Measurements from ENCODE around the gene ADGRE3. TPM values are rescaled to one million over a fixed set of nuclear protein-coding genes. Genes with fewer than 3 reads are reported as not detected.
"Not testable (repeated sequence)": the region's sequence is repeated elsewhere in the genome, so short reads cannot be mapped to it uniquely, and the experiment has no call there.

ADGRE3 gene
- polyA plus RNA-seq, 4 donors = 0.03 to 0.77 (median 0.54) TPM; not detected in 1

DNA sequence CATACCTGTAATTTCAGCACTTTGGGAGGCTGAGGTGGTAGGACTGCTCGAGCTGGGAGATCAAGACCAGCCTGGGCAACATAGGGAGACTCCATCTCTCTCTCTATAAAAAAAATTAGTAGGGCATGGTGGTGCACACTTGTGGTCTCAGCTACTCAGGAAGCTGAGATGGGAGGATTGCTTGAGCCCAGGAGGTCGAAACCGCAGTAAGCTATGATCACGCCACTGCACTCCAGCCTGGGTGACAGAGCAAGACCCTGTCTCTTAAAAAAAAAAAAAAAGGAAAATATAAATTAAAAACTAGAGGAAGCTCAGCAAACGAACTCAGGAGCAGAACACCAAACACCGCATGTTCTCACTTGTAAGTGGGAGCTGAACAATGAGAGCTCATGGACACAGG, 50.2 kb downstream of the ADGRE3 start:
- not testable (repeated sequence) for H3K27me3 ChIP-seq (ENCODE audit: control insufficient read depth in 3 of 3, insufficient read depth in 3 of 3, low read length in 3 of 3); H3K4me3 ChIP-seq (ENCODE audit: low read depth in 1 of 3, low read length in 3 of 3); H3K27ac ChIP-seq (ENCODE audit: low read depth in 1 of 3, low read length in 2 of 3); DNase-seq; FAIRE-seq; H3K4me1 ChIP-seq (ENCODE audit: control insufficient read depth in 3 of 3, insufficient read depth in 2 of 3, low read depth in 1 of 3, low read length in 2 of 3); H3K9me3 ChIP-seq (ENCODE audit: control insufficient read depth in 2 of 2, insufficient read depth in 1 of 2, low read depth in 1 of 2, low read length in 1 of 2); H3K36me3 ChIP-seq (ENCODE audit: control insufficient read depth in 3 of 3, insufficient read depth in 2 of 3, low read depth in 1 of 3, low read length in 3 of 3)
- WGBS, 3 donors = 74 to 81% (median 79%) methylated on average over 6 of the region's 6 CpGs

DNA sequence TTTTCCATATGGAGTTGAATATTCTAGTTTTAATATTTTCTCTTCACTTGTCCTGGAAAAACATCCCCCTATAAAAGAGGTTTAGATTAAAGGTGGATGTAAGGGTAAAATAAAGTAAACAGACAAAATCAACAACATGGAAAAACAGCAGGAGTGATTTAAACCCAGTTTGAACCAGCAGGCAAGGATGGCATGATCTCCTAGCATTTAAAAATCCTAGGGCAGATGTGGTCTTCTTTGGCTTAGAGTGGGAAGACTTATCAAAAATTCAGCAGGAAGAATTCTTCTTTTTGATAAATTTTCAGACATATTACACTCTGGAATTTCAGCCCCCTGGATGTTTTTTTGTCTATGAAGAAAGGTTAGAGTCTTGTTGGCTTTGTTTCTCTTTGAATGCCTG, 55.2 kb downstream of the ADGRE3 start:
- DNase-seq (no peak), FAIRE-seq (no peak)
- H3K4me1 ChIP-seq (ENCODE audit: control insufficient read depth in 3 of 3, insufficient read depth in 2 of 3, low read depth in 1 of 3, low read length in 2 of 3) = no peaks in the 10 kb centered on the region
- H3K4me3 ChIP-seq (ENCODE audit: low read depth in 1 of 3, low read length in 3 of 3) = no peak overlapping the region
- H3K9me3 ChIP-seq (ENCODE audit: control insufficient read depth in 2 of 2, insufficient read depth in 1 of 2, low read depth in 1 of 2, low read length in 1 of 2) = peaks cover 0 to 7% of the 10 kb centered on the region in 2 donors
- H3K27ac ChIP-seq (ENCODE audit: low read depth in 1 of 3, low read length in 2 of 3) = no peak overlapping the region
- no peaks in the 10 kb centered on the region for H3K27me3 ChIP-seq (ENCODE audit: control insufficient read depth in 3 of 3, insufficient read depth in 3 of 3, low read length in 3 of 3)
- H3K36me3 ChIP-seq (ENCODE audit: control insufficient read depth in 3 of 3, insufficient read depth in 2 of 3, low read depth in 1 of 3, low read length in 3 of 3) = no peaks in the 10 kb centered on the region

DNA sequence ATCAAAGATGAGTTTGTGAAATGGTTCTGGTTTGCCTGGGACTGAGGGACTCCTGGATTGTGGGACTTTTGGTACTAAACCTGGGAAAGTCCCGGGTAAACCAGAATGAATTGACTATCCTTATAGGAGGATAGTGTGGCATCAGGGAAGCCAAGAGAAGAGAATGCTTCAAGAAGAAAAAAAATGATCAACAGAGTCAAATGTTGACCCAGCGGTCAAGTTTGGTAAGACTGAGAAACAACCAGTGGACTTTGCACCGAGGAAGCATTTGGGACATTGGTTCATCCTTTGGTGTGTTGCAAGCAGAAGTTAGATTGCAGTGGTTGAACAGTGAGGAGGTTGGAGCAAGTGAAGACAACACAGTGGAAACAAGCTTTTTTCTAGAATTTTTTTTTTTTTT, 58.2 kb downstream of the ADGRE3 start:
- Histone ChIP-seq H3K27ac (ENCODE audit: low read depth in 1 of 3, low read length in 2 of 3) (no peak overlapping the region), H3K9me3 (ENCODE audit: control insufficient read depth in 2 of 2, insufficient read depth in 1 of 2, low read depth in 1 of 2, low read length in 1 of 2) (peaks cover 0 to 7% of the 10 kb centered on the region in 2 donors), H3K27me3 (ENCODE audit: control insufficient read depth in 3 of 3, insufficient read depth in 3 of 3, low read length in 3 of 3) (no peaks in the 10 kb centered on the region), H3K4me1 (ENCODE audit: control insufficient read depth in 3 of 3, insufficient read depth in 2 of 3, low read depth in 1 of 3, low read length in 2 of 3) (no peaks in the 10 kb centered on the region), H3K4me3 (ENCODE audit: low read depth in 1 of 3, low read length in 3 of 3) (no peak overlapping the region), H3K36me3 (ENCODE audit: control insufficient read depth in 3 of 3, insufficient read depth in 2 of 3, low read depth in 1 of 3, low read length in 3 of 3) (no peaks in the 10 kb centered on the region)
- DNase-seq (no peak), FAIRE-seq (no peak)
- 88 to 90% (median 90%) methylated on average over 3 of the region's 3 CpGs for WGBS, 3 donors

DNA sequence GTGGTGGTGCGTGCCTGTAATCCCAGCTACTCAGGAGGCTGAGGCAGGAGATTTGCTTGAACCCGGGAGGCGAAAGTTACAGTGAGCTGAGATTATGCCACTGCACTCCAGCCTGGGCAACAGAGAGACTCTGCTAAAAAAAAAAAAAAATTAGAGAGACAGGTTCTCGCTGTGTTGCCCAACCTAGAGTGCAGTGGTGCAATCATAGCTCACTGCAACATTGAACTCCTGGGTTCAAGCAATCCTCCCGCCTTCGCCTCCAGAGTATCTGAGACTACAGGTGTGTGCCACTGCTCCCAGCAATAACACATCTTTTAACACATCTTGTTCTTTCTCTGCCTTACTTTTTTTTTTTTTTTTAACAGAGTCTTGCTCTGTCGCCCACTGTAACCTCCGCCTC, 59.0 kb downstream of the ADGRE3 start:
- H3K27me3 ChIP-seq (ENCODE audit: control insufficient read depth in 3 of 3, insufficient read depth in 3 of 3, low read length in 3 of 3) = no peaks in the 10 kb centered on the region
- H3K4me1 ChIP-seq (ENCODE audit: control insufficient read depth in 3 of 3, insufficient read depth in 2 of 3, low read depth in 1 of 3, low read length in 2 of 3) = no peaks in the 10 kb centered on the region
- H3K36me3 ChIP-seq (ENCODE audit: control insufficient read depth in 3 of 3, insufficient read depth in 2 of 3, low read depth in 1 of 3, low read length in 3 of 3) = no peaks in the 10 kb centered on the region
- 92 to 93% (median 93%) methylated on average over 8 of the region's 8 CpGs for WGBS, 3 donors
- H3K27ac ChIP-seq (ENCODE audit: low read depth in 1 of 3, low read length in 2 of 3) = no peak overlapping the region
- no peak overlapping the region for H3K4me3 ChIP-seq (ENCODE audit: low read depth in 1 of 3, low read length in 3 of 3)
- FAIRE-seq = no peak
- no peak for DNase-seq
- H3K9me3 ChIP-seq (ENCODE audit: control insufficient read depth in 2 of 2, insufficient read depth in 1 of 2, low read depth in 1 of 2, low read length in 1 of 2) = peaks cover 0 to 7% of the 10 kb centered on the region in 2 donors

DNA sequence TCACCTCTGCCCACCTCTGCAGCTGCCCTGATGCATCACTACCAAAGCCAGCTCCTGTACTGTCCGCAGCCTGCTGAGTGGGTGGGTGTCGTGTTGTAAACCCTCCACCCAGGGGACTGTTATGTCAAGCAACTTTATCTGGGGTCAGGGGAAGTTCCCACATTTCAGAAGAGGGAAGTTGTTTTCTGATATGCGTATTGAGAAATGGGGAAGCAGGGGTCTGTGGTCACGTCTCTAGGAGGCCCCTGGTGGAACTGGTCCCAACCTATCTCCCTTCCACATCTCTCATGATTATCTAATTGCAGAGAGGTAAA, 60.6 kb downstream of the ADGRE3 start:
- DNase-seq = no peak
- 45 to 57% (median 47%) methylated on average over 4 of the region's 4 CpGs for WGBS, 3 donors
- Histone ChIP-seq H3K36me3 (ENCODE audit: control insufficient read depth in 3 of 3, insufficient read depth in 2 of 3, low read depth in 1 of 3, low read length in 3 of 3) (no peaks in the 10 kb centered on the region), H3K27me3 (ENCODE audit: control insufficient read depth in 3 of 3, insufficient read depth in 3 of 3, low read length in 3 of 3) (no peaks in the 10 kb centered on the region), H3K27ac (ENCODE audit: low read depth in 1 of 3, low read length in 2 of 3) (no peak overlapping the region), H3K9me3 (ENCODE audit: control insufficient read depth in 2 of 2, insufficient read depth in 1 of 2, low read depth in 1 of 2, low read length in 1 of 2) (peaks cover 0 to 3% of the 10 kb centered on the region in 2 donors), H3K4me3 (ENCODE audit: low read depth in 1 of 3, low read length in 3 of 3) (no peak overlapping the region), H3K4me1 (ENCODE audit: control insufficient read depth in 3 of 3, insufficient read depth in 2 of 3, low read depth in 1 of 3, low read length in 2 of 3) (no peaks in the 10 kb centered on the region)
- FAIRE-seq = no peak

DNA sequence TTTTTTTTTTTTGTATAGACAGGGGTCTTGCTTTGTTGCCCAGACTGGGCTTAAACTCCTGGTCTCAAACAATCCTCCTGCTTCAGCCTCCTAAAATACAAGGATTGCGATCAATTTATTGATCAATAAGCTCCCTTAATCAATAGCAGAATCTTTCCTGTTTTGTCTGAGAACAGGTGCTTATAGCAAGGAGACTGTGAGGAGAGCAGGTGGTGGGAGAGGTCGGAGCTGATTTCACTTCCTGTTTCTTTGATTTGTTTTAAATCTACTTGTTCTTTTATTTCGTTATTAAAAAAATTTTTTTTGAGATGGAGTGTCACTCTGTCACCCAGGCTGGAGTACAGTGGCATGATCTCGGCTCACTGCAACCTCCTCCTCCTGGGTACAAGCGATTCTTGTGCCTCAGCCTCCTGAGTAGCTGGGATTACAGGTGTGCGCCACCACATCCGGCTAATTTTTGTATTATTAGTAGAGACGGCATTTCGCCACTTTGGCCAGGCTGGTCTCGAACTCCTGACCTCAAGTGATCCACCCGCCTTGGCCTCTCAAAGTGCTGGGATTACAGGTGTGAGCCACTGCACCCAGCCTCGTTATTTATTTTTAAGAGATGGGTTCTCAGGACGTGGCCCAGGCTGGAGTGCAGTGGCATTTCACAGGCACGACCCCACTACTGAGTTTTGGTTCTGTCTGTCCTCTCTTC, 61.1 kb downstream of the ADGRE3 start:
- H3K27ac ChIP-seq (ENCODE audit: low read depth in 1 of 3, low read length in 2 of 3); H3K4me3 ChIP-seq (ENCODE audit: low read depth in 1 of 3, low read length in 3 of 3); H3K27me3 ChIP-seq (ENCODE audit: control insufficient read depth in 3 of 3, insufficient read depth in 3 of 3, low read length in 3 of 3); H3K4me1 ChIP-seq (ENCODE audit: control insufficient read depth in 3 of 3, insufficient read depth in 2 of 3, low read depth in 1 of 3, low read length in 2 of 3); H3K9me3 ChIP-seq (ENCODE audit: control insufficient read depth in 2 of 2, insufficient read depth in 1 of 2, low read depth in 1 of 2, low read length in 1 of 2); H3K36me3 ChIP-seq (ENCODE audit: control insufficient read depth in 3 of 3, insufficient read depth in 2 of 3, low read depth in 1 of 3, low read length in 3 of 3); DNase-seq; FAIRE-seq: not testable (repeated sequence)
- 64 to 73% (median 72%) methylated on average over 14 of the region's 14 CpGs for whole genome bisulfite sequencing, 3 donors

DNA sequence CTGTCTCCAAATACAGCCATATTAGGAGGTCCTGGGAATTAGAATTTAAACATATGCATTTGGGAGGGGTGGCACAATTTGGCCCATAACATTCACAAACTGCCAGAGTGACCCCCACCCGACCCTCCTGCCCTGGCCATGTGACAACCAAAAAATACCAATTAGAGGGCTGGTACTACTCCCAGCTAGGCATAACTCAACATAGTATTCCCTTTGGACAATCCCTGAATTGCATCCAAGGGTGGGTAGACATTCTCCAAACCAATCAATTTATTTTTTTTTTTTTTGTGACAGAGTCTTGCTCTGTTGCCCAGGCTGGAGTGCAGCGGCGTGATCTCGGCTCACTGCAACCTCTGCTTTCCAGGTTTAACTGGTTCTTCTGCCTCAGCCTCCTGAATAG, 62.0 kb downstream of the ADGRE3 start:
- Histone ChIP-seq H3K4me3 (ENCODE audit: low read depth in 1 of 3, low read length in 3 of 3) (no peak overlapping the region), H3K4me1 (ENCODE audit: control insufficient read depth in 3 of 3, insufficient read depth in 2 of 3, low read depth in 1 of 3, low read length in 2 of 3) (no peaks in the 10 kb centered on the region), H3K9me3 (ENCODE audit: control insufficient read depth in 2 of 2, insufficient read depth in 1 of 2, low read depth in 1 of 2, low read length in 1 of 2) (no peaks in the 10 kb centered on the region), H3K36me3 (ENCODE audit: control insufficient read depth in 3 of 3, insufficient read depth in 2 of 3, low read depth in 1 of 3, low read length in 3 of 3) (no peaks in the 10 kb centered on the region), H3K27ac (ENCODE audit: low read depth in 1 of 3, low read length in 2 of 3) (no peak overlapping the region), H3K27me3 (ENCODE audit: control insufficient read depth in 3 of 3, insufficient read depth in 3 of 3, low read length in 3 of 3) (no peaks in the 10 kb centered on the region)
- DNase-seq (no peak), FAIRE-seq (no peak)
- WGBS, 3 donors = 88 to 96% (median 89%) methylated on average over 4 of the region's 4 CpGs

DNA sequence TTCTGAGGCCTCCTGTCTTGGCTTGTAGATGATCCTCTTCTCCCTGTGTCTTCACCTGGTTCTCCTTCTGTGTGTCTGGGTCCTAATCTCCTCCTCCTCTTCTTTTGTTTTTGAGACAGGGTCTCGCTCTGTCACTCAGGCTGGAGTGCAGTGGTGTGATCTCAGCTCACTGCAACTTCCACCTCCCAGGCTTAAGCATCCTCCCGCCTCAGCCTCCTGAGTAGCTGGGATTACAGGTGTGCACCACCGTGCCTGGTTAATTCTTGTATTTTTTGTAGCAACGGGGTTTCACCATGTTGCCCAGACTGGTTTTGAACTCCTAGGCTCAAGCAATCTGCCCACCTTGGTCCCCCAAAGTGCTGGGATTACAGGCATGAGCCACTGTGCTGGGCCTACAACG, 62.4 kb downstream of the ADGRE3 start:
- H3K4me1 ChIP-seq (ENCODE audit: control insufficient read depth in 3 of 3, insufficient read depth in 2 of 3, low read depth in 1 of 3, low read length in 2 of 3); DNase-seq; H3K9me3 ChIP-seq (ENCODE audit: control insufficient read depth in 2 of 2, insufficient read depth in 1 of 2, low read depth in 1 of 2, low read length in 1 of 2); H3K4me3 ChIP-seq (ENCODE audit: low read depth in 1 of 3, low read length in 3 of 3); FAIRE-seq; H3K27ac ChIP-seq (ENCODE audit: low read depth in 1 of 3, low read length in 2 of 3); H3K36me3 ChIP-seq (ENCODE audit: control insufficient read depth in 3 of 3, insufficient read depth in 2 of 3, low read depth in 1 of 3, low read length in 3 of 3); H3K27me3 ChIP-seq (ENCODE audit: control insufficient read depth in 3 of 3, insufficient read depth in 3 of 3, low read length in 3 of 3): not testable (repeated sequence)
- WGBS, 3 donors = 70 to 87% (median 75%) methylated on average over 5 of the region's 5 CpGs

DNA sequence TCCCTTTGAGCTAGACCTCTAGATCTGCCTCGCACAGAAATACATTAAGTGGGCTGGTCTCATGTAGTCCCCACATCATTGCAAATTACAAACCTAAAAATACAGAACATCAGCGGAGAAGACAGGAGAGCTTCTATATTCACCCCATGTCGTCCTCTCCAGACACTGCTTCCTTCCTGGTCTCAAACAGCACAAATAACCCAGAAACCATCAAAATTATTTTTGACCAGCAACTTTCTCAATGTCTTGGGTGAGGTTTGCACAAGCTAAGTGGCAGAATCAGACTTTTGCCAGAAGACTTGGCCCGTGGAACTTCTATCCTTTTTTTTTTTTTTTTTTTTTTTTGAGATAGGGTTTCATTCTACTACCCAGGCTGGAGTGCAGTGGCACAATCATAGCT, 63.6 kb downstream of the ADGRE3 start:
- FAIRE-seq (no peak), DNase-seq (no peak)
- no peak overlapping the region for H3K4me3 ChIP-seq (ENCODE audit: low read depth in 1 of 3, low read length in 3 of 3)
- WGBS, 3 donors = 67 to 74% (median 73%) methylated on average over 4 of the region's 4 CpGs
- no peaks in the 10 kb centered on the region for H3K9me3 ChIP-seq (ENCODE audit: control insufficient read depth in 2 of 2, insufficient read depth in 1 of 2, low read depth in 1 of 2, low read length in 1 of 2)
- no peaks in the 10 kb centered on the region for H3K36me3 ChIP-seq (ENCODE audit: control insufficient read depth in 3 of 3, insufficient read depth in 2 of 3, low read depth in 1 of 3, low read length in 3 of 3)
- no peaks in the 10 kb centered on the region for H3K4me1 ChIP-seq (ENCODE audit: control insufficient read depth in 3 of 3, insufficient read depth in 2 of 3, low read depth in 1 of 3, low read length in 2 of 3)
- H3K27me3 ChIP-seq (ENCODE audit: control insufficient read depth in 3 of 3, insufficient read depth in 3 of 3, low read length in 3 of 3) = no peaks in the 10 kb centered on the region
- no peak overlapping the region for H3K27ac ChIP-seq (ENCODE audit: low read depth in 1 of 3, low read length in 2 of 3)

Measured in small intestine (tissue), 7 donors.